ENCODE results near the gene HOXD9. TPM values are rescaled to one million over a fixed set of nuclear protein-coding genes. Genes with fewer than 3 reads are reported as not detected.
A peak's percentile ranks its signal among the peaks of the same experiment; 100 is the strongest.

Gene HOXD9
- polyA plus RNA-seq, 3 donors = not detected

GRCh38 chr2:176078541-176079284 is 43.8 kb upstream of the HOXD9 start:
- no peaks in the 10 kb centered on the region for H3K36me3 ChIP-seq (replicated peaks in 1 of 2; ENCODE audit: control insufficient read depth in 1 of 2, insufficient read depth in 2 of 2, low read length in 2 of 2)
- peak overlapping the region in 1 of 2 donors; percentile 92 for H3K4me3 Mint-ChIP-seq
- DNase-seq = no peak

More at GRCh38 chr2:176078541-176079284, 43.8 kb upstream of the HOXD9 start:
- Histone ChIP-seq H3K4me1 (ENCODE audit: control insufficient read depth in 1 of 2, insufficient read depth in 2 of 2, low read length in 2 of 2) (peaks cover 0 to 20% of the 10 kb centered on the region in 2 donors), H2AFZ (ENCODE audit: insufficient read depth, low read depth, low read length, poor library complexity, severe bottlenecking) (no peak overlapping the region), H3K4me3 (replicated peaks in 1 of 3; ENCODE audit: low read depth in 2 of 3, low read length in 3 of 3) (no peak overlapping the region), H3K9ac (ENCODE audit: insufficient read depth, low read length, poor library complexity, severe bottlenecking) (no peak overlapping the region), H3K79me2 (ENCODE audit: insufficient read depth, low read length) (no peaks in the 10 kb centered on the region), H3K27me3 (ENCODE audit: control insufficient read depth in 2 of 2, insufficient read depth in 2 of 2, low read length in 2 of 2) (peaks cover 91 to 96% of the 10 kb centered on the region in 2 donors), H3K4me2 (replicated peaks; ENCODE audit: extremely low read depth, low read length, poor library complexity, severe bottlenecking) (no peak overlapping the region), H4K20me1 (ENCODE audit: insufficient read depth, low read length) (no peaks in the 10 kb centered on the region), H3K9me3 (replicated peaks in 1 of 2; ENCODE audit: control insufficient read depth in 1 of 2, insufficient read depth in 1 of 2, low read length in 2 of 2) (peaks cover 8 to 69% of the 10 kb centered on the region in 2 donors), H3K27ac (ENCODE audit: low read depth in 1 of 2, low read length in 2 of 2) (no peak overlapping the region)
- H3K27me3 Mint-ChIP-seq (ENCODE audit: low read depth in 3 of 3) = peaks cover 85 to 95% (median 91%) of the 10 kb centered on the region in 3 donors
- intact Hi-C loops (cut with micrococcal nuclease) = loop anchor here in 1 of 2 donors (5.0 kb wide), 1 partner anchor 34 kb away; no protein-coding TSS in a partner anchor
- TF ChIP-seq CTCF (IDR thresholded peaks at IDR 0.05) = no peak
- no peak overlapping the region for H3K27ac Mint-ChIP-seq
- H3K36me3 Mint-ChIP-seq = peaks cover 8 to 15% of the 10 kb centered on the region in 2 donors
- peaks cover 10 to 45% (median 35%) of the 10 kb centered on the region in 7 donors for H3K9me3 Mint-ChIP-seq
- WGBS (ENCODE audit: insufficient coverage) = 15% methylated on average over 10 of the region's 25 CpGs
- H3K4me1 Mint-ChIP-seq = peaks cover 22% of the 10 kb centered on the region

All from CD14-positive monocyte (primary cell).